Endothelial cell of umbilical vein (primary cell): ENCODE data around the gene TMEM129.

Experiments
- CTCF ChIP-seq, 2 donors: IDR thresholded peaks; 1 replicate in 1 of 2; 2 replicates in 1 of 2; pipeline ENCODE4 v1.5.1; 2011; ENCODE audit warnings: low read length in 2 of 2, mild to moderate bottlenecking in 2 of 2, moderate library complexity in 2 of 2, control low read depth in 1 of 2, inconsistent platforms in 1 of 2, low read depth in 1 of 2; ENCODE audit not compliant: insufficient read depth in 1 of 2; ENCODE audit errors: extremely low read depth in 1 of 2
- EZH2 ChIP-seq: IDR thresholded peaks from 2 replicates; pipeline ENCODE4 v1.6.1; 2012; ENCODE audit warnings: borderline replicate concordance, low read depth, mild to moderate bottlenecking, moderate library complexity, low read length, inconsistent platforms; ENCODE audit not compliant: severe bottlenecking
- GATA2 ChIP-seq: IDR thresholded peaks from 2 replicates; pipeline ENCODE4 v1.7.0; 2011; ENCODE audit warnings: low read depth, mild to moderate bottlenecking, moderate library complexity, mixed read lengths, low read length; ENCODE audit not compliant: insufficient read length, insufficient read depth
- POLR2A ChIP-seq: IDR thresholded peaks from 2 replicates; pipeline ENCODE4 v1.6.1; 2012; ENCODE audit warnings: low read depth, mild to moderate bottlenecking, control low read depth, low read length

- TF ChIP-seq CTCF (IDR thresholded peaks at IDR 0.05; ENCODE audit: extremely low read depth in 1 of 2, insufficient read depth in 1 of 2, low read depth in 1 of 2, low read length in 2 of 2) (no peak), EZH2 (no peak), POLR2A (no peak), GATA2 (no peak)
Observed at GRCh38 chr4:1743551-1743950, 22.4 kb upstream of the TMEM129 start.
